Urothelium cell line (cell line): ENCODE results near the gene RAB35.

ENCODE experiments used
- DNase-seq: peaks from one replicate; pipeline ENCODE4 v3.0.0; 2011; ENCODE audit warnings: low spot score, mixed read lengths
- FAIRE-seq: peaks from 2 replicates; lab custom pipeline; 2011; peaks lifted over from hg19 to GRCh38; lab: Jason Lieb, UNC

The RAB35 gene

GRCh38 chr12:120109570-120110267 is 6.8 kb downstream of the RAB35 start:
- FAIRE-seq (no peak), DNase-seq (no peak)

- no peak for FAIRE-seq
Measured at GRCh38 chr12:120106151-120106550, 10.4 kb downstream of the RAB35 start.

GRCh38 chr12:120103371-120103770 is 13.2 kb downstream of the RAB35 start:
- DNase-seq (no peak), FAIRE-seq (no peak)

More at GRCh38 chr12:120106151-120106550, 10.4 kb downstream of the RAB35 start:
- DNase-seq, result no peak

- FAIRE-seq (no peak), DNase-seq (no peak)
Measured at GRCh38 chr12:120103044-120103338, 13.6 kb downstream of the RAB35 start.

- FAIRE-seq (no peak), DNase-seq (no peak)
Measured at GRCh38 chr12:120102189-120103043, 14.1 kb downstream of the RAB35 start.

GRCh38 chr12:120101617-120102016 is 14.9 kb downstream of the RAB35 start:
- DNase-seq (no peak), FAIRE-seq (no peak)

- no peak for FAIRE-seq
- no peak for DNase-seq
Measured at GRCh38 chr12:120101182-120101581, 15.4 kb downstream of the RAB35 start.

GRCh38 chr12:120100630-120101029 is 15.9 kb downstream of the RAB35 start:
- no peak for FAIRE-seq
- DNase-seq, result no peak

GRCh38 chr12:120099738-120100137 is 16.8 kb downstream of the RAB35 start:
- FAIRE-seq, result no peak
- no peak for DNase-seq

GRCh38 chr12:120098756-120099470 is 17.6 kb downstream of the RAB35 start:
- no peak for FAIRE-seq
- no peak for DNase-seq

- DNase-seq (no peak), FAIRE-seq (no peak)
Measured at GRCh38 chr12:120096671-120097202, 19.8 kb downstream of the RAB35 start.

- DNase-seq (no peak), FAIRE-seq (no peak)
Measured at GRCh38 chr12:120095736-120096135, 20.8 kb downstream of the RAB35 start.

- FAIRE-seq (no peak), DNase-seq (no peak)
Measured at GRCh38 chr12:120095331-120095730, 21.2 kb downstream of the RAB35 start.

- FAIRE-seq (no peak), DNase-seq (no peak)
Measured at GRCh38 chr12:120094485-120094884, 22.1 kb downstream of the RAB35 start.

GRCh38 chr12:120093592-120094355 is 22.8 kb downstream of the RAB35 start:
- DNase-seq (no peak), FAIRE-seq (peak; percentile 70)

- DNase-seq (no peak), FAIRE-seq (no peak)
Measured at GRCh38 chr12:120093336-120093591, 23.3 kb downstream of the RAB35 start.

GRCh38 chr12:120092551-120093335 is 23.8 kb downstream of the RAB35 start:
- FAIRE-seq (no peak), DNase-seq (no peak)

GRCh38 chr12:120091371-120092090 is 25.0 kb downstream of the RAB35 start:
- FAIRE-seq (no peak), DNase-seq (no peak)

- DNase-seq (no peak), FAIRE-seq (no peak)
Measured at GRCh38 chr12:120090626-120091295, 25.8 kb downstream of the RAB35 start.
